HCT116 (cell line): ENCODE measurements around the gene NIBAN1. TPM values are rescaled to one million over a fixed set of nuclear protein-coding genes. Genes with fewer than 3 reads are reported as not detected.

Source experiments
- ATAC-seq: fragments of 200-7000 bp; cut with Tn5 transposase; 2 replicates; pipeline ENCODE4 v1.9.1; 2020; ENCODE audit warnings: mild to moderate bottlenecking, moderate library complexity
- BruUV-seq: library from RNA; stranded (reverse); fragments of 400-500 nt; replicated peaks from 2 replicates; lab custom pipeline; 2021; lab: Mats Ljungman, UMichigan
- CTCF ChIA-PET: fragments of 300-600 bp; sonication (Branson Sonifier 250); formaldehyde crosslinking; loops from one replicate; lab custom pipeline; 2021; ENCODE audit warnings: antibody characterized with exemption; lab: Charles Lee
- POLR2A ChIA-PET: fragments of 300-600, 350-600 bp; sonication (Branson Sonifier 250); formaldehyde crosslinking; loops from one replicate; lab custom pipeline; 2021; ENCODE audit warnings: antibody characterized with exemption; lab: Charles Lee
- RAD21 ChIA-PET, 2 experiments: fragments of 300-600 bp; sonication (Branson Sonifier 250); formaldehyde crosslinking; loops; one replicate each; lab custom pipeline; 2023; ENCODE audit warnings: low total read pairs in 2 of 2; ENCODE audit not compliant: uncharacterized antibody in 2 of 2, unreplicated experiment in 2 of 2, low non-redundant PET in 1 of 2; lab: Charles Lee
- DNase-seq: peaks from one replicate; pipeline ENCODE4 v3.0.0-alpha.2; 2010; ENCODE audit warnings: low read depth, low spot score
- H2AFZ ChIP-seq: fragments of 200-600 bp; shearing (Covaris generic), sonication (generic); 2 replicates; pipeline ENCODE4 v1.6.1; 2017; ENCODE audit warnings: low read depth, mixed run types, mixed read lengths, antibody characterized with exemption, low read length; ENCODE audit not compliant: poor library complexity, severe bottlenecking
- H3K27ac ChIP-seq: 2 replicates; pipeline ENCODE4 v1.5.1; 2012; ENCODE audit warnings: low read depth, low read length
- H3K27me3 ChIP-seq: fragments of 200-600 bp; sonication (generic); 2 replicates; pipeline ENCODE4 v1.6.1; 2016; ENCODE audit warnings: mixed run types, low read length, mixed read lengths; ENCODE audit not compliant: insufficient read depth
- H3K36me3 ChIP-seq, 2 experiments: fragments of 200-500 bp in 1 of 2; fragments of 200-600 bp in 1 of 2; sonication (Bioruptor generic) in 1 of 2; sonication (generic) in 1 of 2; 2 replicates each; pipeline versions ENCODE4 v1.5.1 to v1.6.1; 2014 to 2016; ENCODE audit warnings: low read length in 2 of 2, inconsistent platforms in 1 of 2, mixed read lengths in 1 of 2, mixed run types in 1 of 2; ENCODE audit not compliant: insufficient read depth in 2 of 2, control insufficient read depth in 1 of 2
- H3K4me1 ChIP-seq, 2 experiments: fragments of 200-600 bp in 1 of 2; sonication (generic) in 1 of 2; 2 replicates each; pipeline versions ENCODE4 v1.5.1 to v1.6.1; 2012 to 2017; ENCODE audit warnings: low read length in 2 of 2, inconsistent platforms in 1 of 2, mild to moderate bottlenecking in 1 of 2, mixed read lengths in 1 of 2, mixed run types in 1 of 2, moderate library complexity in 1 of 2; ENCODE audit not compliant: insufficient read depth in 2 of 2, control insufficient read depth in 1 of 2
- H3K4me2 ChIP-seq: fragments of 200-600 bp; sonication (generic); 2 replicates; pipeline ENCODE4 v1.6.1; 2017; ENCODE audit warnings: mixed run types, low read length, mixed read lengths
- H3K4me3 ChIP-seq, 2 experiments: fragments of 200-600 bp in 1 of 2; sonication (generic) in 1 of 2; replicated peaks in 1 of 2; 2 replicates each; pipeline ENCODE4 v1.5.1; 2011 to 2016; ENCODE audit warnings: low read length in 2 of 2, control low read depth in 1 of 2, low read depth in 1 of 2, mild to moderate bottlenecking in 1 of 2, mixed read lengths in 1 of 2, mixed run types in 1 of 2
- H3K79me2 ChIP-seq: fragments of 200-600 bp; sonication (generic); 2 replicates; pipeline ENCODE4 v1.6.1; 2017; ENCODE audit warnings: mild to moderate bottlenecking, mixed run types, low read length, moderate library complexity, mixed read lengths; ENCODE audit not compliant: insufficient read depth
- H3K9ac ChIP-seq: fragments of 200-600 bp; sonication (generic); 2 replicates; pipeline ENCODE4 v1.6.1; 2016; ENCODE audit warnings: low read length, mixed read lengths
- H3K9me2 ChIP-seq: fragments of 200-600 bp; sonication (generic), shearing (Covaris generic); 2 replicates; pipeline ENCODE4 v1.6.1; 2017; ENCODE audit warnings: mixed run types, mild to moderate bottlenecking, moderate library complexity; ENCODE audit not compliant: insufficient read depth
- H3K9me3 ChIP-seq, 2 experiments: fragments of 200-500 bp in 1 of 2; fragments of 200-600 bp in 1 of 2; sonication (Bioruptor generic) in 1 of 2; sonication (generic) in 1 of 2; 2 replicates each; pipeline ENCODE4 v1.6.1; 2014 to 2017; ENCODE audit warnings: low read length in 2 of 2, mixed read lengths in 2 of 2, inconsistent platforms in 1 of 2, low read depth in 1 of 2, mild to moderate bottlenecking in 1 of 2, mixed run types in 1 of 2, moderate library complexity in 1 of 2; ENCODE audit not compliant: control insufficient read depth in 1 of 2, insufficient read depth in 1 of 2
- H4K20me1 ChIP-seq: fragments of 200-600 bp; sonication (generic), shearing (Covaris generic); 2 replicates; pipeline ENCODE4 v1.6.1; 2017; ENCODE audit warnings: mixed run types, mild to moderate bottlenecking, moderate library complexity; ENCODE audit not compliant: insufficient read depth
- ATF3 ChIP-seq: IDR thresholded peaks from 2 replicates; pipeline ENCODE4 v1.6.1; 2012
- CBX3 ChIP-seq: IDR thresholded peaks from 2 replicates; pipeline ENCODE4 v1.6.1; 2012; ENCODE audit warnings: low read depth
- EGR1 ChIP-seq: IDR thresholded peaks from 2 replicates; pipeline ENCODE4 v1.6.1; 2012; ENCODE audit warnings: low read depth
- ELF1 ChIP-seq: IDR thresholded peaks from 2 replicates; pipeline ENCODE4 v1.6.1; 2012; ENCODE audit warnings: low read depth, borderline replicate concordance
- EZH2 ChIP-seq: fragments of 200-600 bp; sonication (generic); IDR thresholded peaks from 2 replicates; pipeline ENCODE4 v1.6.1; 2017; ENCODE audit warnings: antibody characterized with exemption, mixed run types
- EZH2phosphoT487 ChIP-seq: fragments of 200-600 bp; IDR thresholded peaks from 2 replicates; pipeline ENCODE4 v1.6.1; 2018; ENCODE audit warnings: antibody characterized with exemption, borderline replicate concordance
- FOSL1 ChIP-seq: IDR thresholded peaks from 2 replicates; pipeline ENCODE4 v1.6.1; 2012; ENCODE audit warnings: low read depth
- JUND ChIP-seq: IDR thresholded peaks from 2 replicates; pipeline ENCODE4 v1.6.1; 2012
- MAX ChIP-seq: IDR thresholded peaks from 2 replicates; pipeline ENCODE4 v1.6.1; 2012
- POLR2AphosphoS5 ChIP-seq: IDR thresholded peaks from 2 replicates; pipeline ENCODE4 v1.6.1; 2011; ENCODE audit warnings: mild to moderate bottlenecking, low read depth, low read length, moderate library complexity
- SIN3A ChIP-seq: IDR thresholded peaks from 2 replicates; pipeline ENCODE4 v1.6.1; 2012; ENCODE audit warnings: low read depth
- SP1 ChIP-seq: IDR thresholded peaks from 2 replicates; pipeline ENCODE4 v1.6.1; 2012; ENCODE audit warnings: low read depth
- SRF ChIP-seq: IDR thresholded peaks from 2 replicates; pipeline ENCODE4 v1.6.1; 2012; ENCODE audit warnings: low read depth
- YY1 ChIP-seq: IDR thresholded peaks from 2 replicates; pipeline ENCODE4 v1.6.1; 2011; ENCODE audit warnings: low read length, low read depth, moderate library complexity, mild to moderate bottlenecking; ENCODE audit not compliant: insufficient replicate concordance; ENCODE audit errors: extremely low read depth
- ZBTB33 ChIP-seq: IDR thresholded peaks from 2 replicates; pipeline ENCODE4 v1.6.1; 2011; ENCODE audit warnings: mild to moderate bottlenecking, low read length, moderate library complexity; ENCODE audit not compliant: insufficient replicate concordance; ENCODE audit errors: extremely low read depth
- ZFX ChIP-seq: fragments of 450-650 bp; IDR thresholded peaks from 2 replicates; pipeline ENCODE4 v1.6.1; 2017
- ZNF274 ChIP-seq: fragments of 200-500 bp; sonication (Bioruptor generic); IDR thresholded peaks from 2 replicates; pipeline ENCODE4 v1.6.1; 2014; ENCODE audit warnings: mild to moderate bottlenecking, low read depth, low read length, inconsistent platforms
- intact Hi-C: fragments of 100-400 bp; cut with micrococcal nuclease; formaldehyde crosslinking; loops from 2 replicates; pipeline ENCODE4 v1.10.0; 2022
- total RNA-seq: library from RNA; stranded (reverse); gene quantifications from one replicate; pipeline ENCODE4 v1.2.1, GENCODE V29; 2021; ENCODE audit not compliant: unreplicated experiment

The NIBAN1 gene
- total RNA-seq, 1 experiment from 2014 or later, result 10.3 TPM

- Histone ChIP-seq H3K27me3 (no peaks in the 10 kb centered on the region), H3K9me2 (no peaks in the 10 kb centered on the region), H3K27ac (no peak overlapping the region), H3K4me2 (no peak overlapping the region), H3K79me2 (no peaks in the 10 kb centered on the region), H3K4me3 (no peak overlapping the region), H3K36me3 (no peaks in the 10 kb centered on the region), H3K9me3 (no peaks in the 10 kb centered on the region), H3K9ac (no peak overlapping the region), H3K4me1 (peaks cover 0 to 3% of the 10 kb centered on the region in 2 experiments; a peak in 1 of 4 replicates), H2AFZ (no peak overlapping the region), H4K20me1 (no peaks in the 10 kb centered on the region)
- no peak for ATAC-seq
- intact Hi-C loops, result no loop called here
- ChIA-PET CTCF (no interaction called here), RAD21 (no interaction called here), POLR2A (no interaction called here)
- DNase-seq, result no peak
- BruUV-seq, result no TSS peak
- TF ChIP-seq EGR1 (no peak), FOSL1 (no peak), EZH2 (no peak), JUND (no peak), ELF1 (no peak), YY1 (no peak), SP1 (no peak), SIN3A (no peak), POLR2AphosphoS5 (no peak), EZH2phosphoT487 (no peak), ATF3 (no peak), MAX (no peak), ZBTB33 (no peak), ZNF274 (no peak), ZFX (no peak), SRF (no peak), CBX3 (no peak)
Measured at GRCh38 chr1:184951788-184952187, 22.5 kb downstream of the NIBAN1 start.
